NCI-H2029 (cell line): ENCODE data around the gene CAMTA1.
A peak's percentile ranks its signal among the peaks of the same experiment; 100 is the strongest.
"Not testable (repeated sequence)": the region's sequence is repeated elsewhere in the genome, so short reads cannot be mapped to it uniquely, and the experiment has no call there.

Source experiments
- DNase-seq: peaks from one replicate; lab custom pipeline; 2025; lab: John Stamatoyannopoulos, UW

The CAMTA1 gene

GRCh38 chr1:7589080-7589735 is 804.0 kb downstream of the CAMTA1 start:
- DNase-seq: no peak

- no peak for DNase-seq
These were observed 804.6 kb downstream of the CAMTA1 start for GRCh38 chr1:7589774-7590425.

- DNase-seq: no peak
These were observed 805.2 kb downstream of the CAMTA1 start for GRCh38 chr1:7590426-7590790.

GRCh38 chr1:7591565-7591964 is 806.3 kb downstream of the CAMTA1 start:
- no peak for DNase-seq

- DNase-seq: no peak
These were observed 807.0 kb downstream of the CAMTA1 start for GRCh38 chr1:7592120-7592798.

- no peak for DNase-seq
These were observed 808.9 kb downstream of the CAMTA1 start for GRCh38 chr1:7594002-7594713.

- DNase-seq: no peak
These were observed 809.6 kb downstream of the CAMTA1 start for GRCh38 chr1:7594714-7595295.

GRCh38 chr1:7595336-7595735 is 810.1 kb downstream of the CAMTA1 start:
- no peak for DNase-seq

GRCh38 chr1:7596126-7596965 is 811.1 kb downstream of the CAMTA1 start:
- DNase-seq: no peak

- DNase-seq: not testable (repeated sequence)
These were observed 812.8 kb downstream of the CAMTA1 start for GRCh38 chr1:7598058-7598457.

GRCh38 chr1:7604906-7605305 is 819.7 kb downstream of the CAMTA1 start:
- DNase-seq: not testable (repeated sequence)

GRCh38 chr1:7606096-7606495 is 820.8 kb downstream of the CAMTA1 start:
- no peak for DNase-seq

- no peak for DNase-seq
These were observed 821.8 kb downstream of the CAMTA1 start for GRCh38 chr1:7607097-7607496.

- DNase-seq: no peak
These were observed 823.5 kb downstream of the CAMTA1 start for GRCh38 chr1:7608628-7609305.

GRCh38 chr1:7609311-7609994 is 824.2 kb downstream of the CAMTA1 start:
- peak; percentile 41 for DNase-seq

GRCh38 chr1:7610106-7610731 is 825.0 kb downstream of the CAMTA1 start:
- peak; percentile 49 for DNase-seq

GRCh38 chr1:7610936-7611335 is 825.7 kb downstream of the CAMTA1 start:
- no peak for DNase-seq

GRCh38 chr1:7611421-7612010 is 826.3 kb downstream of the CAMTA1 start:
- DNase-seq: no peak

GRCh38 chr1:7613106-7613850 is 828.0 kb downstream of the CAMTA1 start:
- no peak for DNase-seq
